Astrocyte of the spinal cord (primary cell): ENCODE results near the gene PLXNA2.

Experiments
- DNase-seq: peaks from one replicate; pipeline ENCODE4 v3.0.0; 2011; ENCODE audit warnings: low read depth, low spot score
- H3K4me3 ChIP-seq: 2 replicates; pipeline ENCODE4 v1.5.1; 2011; ENCODE audit warnings: low read depth, mild to moderate bottlenecking, low read length, moderate library complexity
- CTCF ChIP-seq: IDR thresholded peaks from 2 replicates; pipeline ENCODE4 v1.5.1; 2012; ENCODE audit warnings: low read depth, mild to moderate bottlenecking, low read length, inconsistent platforms
- in situ Hi-C: cut with HindIII; loops from 2 replicates; pipeline ENCODE4 v1.10.0; 2017; ENCODE audit warnings: low sequenced_read_pairs

Gene PLXNA2

DNA sequence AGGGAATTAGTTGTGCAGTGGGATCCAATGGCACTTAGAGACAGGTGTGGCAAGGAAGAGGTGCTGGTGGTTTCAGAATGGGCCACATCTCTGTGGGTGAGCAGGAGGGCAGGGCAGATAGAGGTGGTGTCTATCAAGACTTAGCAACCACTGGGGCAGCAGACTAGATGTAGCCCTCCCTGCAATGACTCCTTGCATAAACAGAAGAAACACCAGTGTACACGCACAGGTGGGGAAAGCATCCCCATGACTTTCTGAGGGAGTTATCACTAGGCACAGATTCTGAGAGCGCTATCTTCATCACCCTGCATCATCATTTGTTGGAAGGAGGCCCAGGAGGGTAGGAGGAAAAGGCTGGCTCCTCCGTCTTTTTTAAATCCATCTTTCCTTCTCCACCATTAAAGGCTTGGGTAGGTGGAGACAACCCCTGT, 58.4 kb downstream of the PLXNA2 start:
- no peak for TF ChIP-seq CTCF
- H3K4me3 ChIP-seq, result no peak overlapping the region
- no peak for DNase-seq
- in situ Hi-C loops, result no loop called here

DNA sequence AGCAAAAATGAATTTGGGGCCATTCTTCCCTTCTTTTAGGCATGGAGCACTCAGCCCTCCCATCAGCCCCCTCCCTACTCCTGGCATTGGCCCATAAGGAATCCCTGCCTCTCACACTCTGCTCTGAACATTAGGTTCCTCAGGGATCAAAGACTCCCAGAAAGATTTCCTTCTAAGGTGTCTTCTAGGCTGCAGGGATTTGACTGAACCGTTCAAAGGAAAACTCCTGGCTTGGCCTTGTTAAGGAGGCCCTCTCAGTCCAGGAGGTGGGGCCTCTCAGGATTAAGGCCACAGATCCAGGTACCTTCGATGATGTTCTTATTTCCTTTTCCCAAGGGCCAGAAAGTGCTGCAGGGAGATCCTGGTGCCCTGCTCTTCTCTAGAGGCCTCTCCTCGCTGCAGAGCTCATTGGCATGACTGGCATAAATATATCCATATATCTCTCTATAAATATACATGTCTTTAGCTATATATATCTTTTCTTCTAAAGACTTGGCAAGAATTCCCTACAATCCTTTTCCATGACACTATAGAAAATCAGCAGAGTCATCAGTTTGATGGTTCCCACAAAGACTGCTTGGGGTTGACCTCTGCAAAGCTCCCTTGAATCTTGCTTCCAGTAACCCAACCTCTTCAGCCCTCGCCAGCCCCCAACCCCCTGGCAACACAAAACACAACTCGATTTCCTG, 59.1 kb downstream of the PLXNA2 start:
- DNase-seq, result peak; percentile 72
- H3K4me3 ChIP-seq, result no peak overlapping the region
- in situ Hi-C loops, result no loop called here
- no peak for TF ChIP-seq CTCF

GRCh38 chr1:208183977-208184911, 59.9 kb downstream of the PLXNA2 start:
- in situ Hi-C loops, result no loop called here
- peak; percentile 59 for DNase-seq
- no peak for TF ChIP-seq CTCF
- H3K4me3 ChIP-seq, result no peak overlapping the region

- H3K4me3 ChIP-seq, result no peak overlapping the region
- DNase-seq, result no peak
- in situ Hi-C loops, result no loop called here
- no peak for TF ChIP-seq CTCF
Observed at GRCh38 chr1:208182880-208183645, 61.1 kb downstream of the PLXNA2 start.

DNA sequence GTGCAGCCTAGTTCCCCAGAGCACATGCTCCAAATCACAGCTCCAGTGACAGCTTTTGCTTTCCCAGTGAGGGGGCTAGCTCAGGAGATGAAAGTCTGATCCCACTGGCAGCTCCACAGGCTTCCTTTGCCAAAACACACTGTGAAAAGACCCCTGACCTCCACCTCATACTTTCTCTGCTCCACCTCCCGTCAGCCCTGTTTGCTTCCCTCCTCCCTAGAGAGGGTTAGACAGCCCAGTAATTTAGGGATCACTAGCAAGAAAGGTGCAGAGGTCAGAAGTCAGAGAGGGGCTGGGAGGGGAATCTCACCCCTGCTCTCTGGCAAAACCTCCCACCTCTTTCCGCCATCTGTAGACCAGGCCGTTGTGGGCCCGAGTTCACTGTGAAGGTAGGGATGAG, 62.8 kb downstream of the PLXNA2 start:
- no peak for TF ChIP-seq CTCF
- in situ Hi-C loops, result no loop called here
- no peak for DNase-seq
- no peak overlapping the region for H3K4me3 ChIP-seq

- no peak for TF ChIP-seq CTCF
Observed at GRCh38 chr1:208180421-208180820, 63.8 kb downstream of the PLXNA2 start.

More at GRCh38 chr1:208180421-208180820, 63.8 kb downstream of the PLXNA2 start:
- H3K4me3 ChIP-seq, result no peak overlapping the region
- in situ Hi-C loops, result no loop called here
- no peak for DNase-seq
